HCT116 (cell line): ENCODE data around the gene TEKT3. TPM values are rescaled to one million over a fixed set of nuclear protein-coding genes. Genes with fewer than 3 reads are reported as not detected.

ENCODE experiments used
- ATAC-seq: fragments of 200-7000 bp; cut with Tn5 transposase; 2 replicates; pipeline ENCODE4 v1.9.1; 2020; ENCODE audit warnings: mild to moderate bottlenecking, moderate library complexity
- BruUV-seq: library from RNA; stranded (reverse); fragments of 400-500 nt; replicated peaks from 2 replicates; lab custom pipeline; 2021; lab: Mats Ljungman, UMichigan
- CTCF ChIA-PET: fragments of 300-600 bp; sonication (Branson Sonifier 250); formaldehyde crosslinking; loops from one replicate; lab custom pipeline; 2021; ENCODE audit warnings: antibody characterized with exemption; lab: Charles Lee
- POLR2A ChIA-PET: fragments of 300-600, 350-600 bp; sonication (Branson Sonifier 250); formaldehyde crosslinking; loops from one replicate; lab custom pipeline; 2021; ENCODE audit warnings: antibody characterized with exemption; lab: Charles Lee
- RAD21 ChIA-PET, 2 experiments: fragments of 300-600 bp; sonication (Branson Sonifier 250); formaldehyde crosslinking; loops; one replicate each; lab custom pipeline; 2023; ENCODE audit warnings: low total read pairs in 2 of 2; ENCODE audit not compliant: uncharacterized antibody in 2 of 2, unreplicated experiment in 2 of 2, low non-redundant PET in 1 of 2; lab: Charles Lee
- DNase-seq: peaks from one replicate; pipeline ENCODE4 v3.0.0-alpha.2; 2010; ENCODE audit warnings: low read depth, low spot score
- H2AFZ ChIP-seq: fragments of 200-600 bp; shearing (Covaris generic), sonication (generic); 2 replicates; pipeline ENCODE4 v1.6.1; 2017; ENCODE audit warnings: low read depth, mixed run types, mixed read lengths, antibody characterized with exemption, low read length; ENCODE audit not compliant: poor library complexity, severe bottlenecking
- H3K27ac ChIP-seq: 2 replicates; pipeline ENCODE4 v1.5.1; 2012; ENCODE audit warnings: low read depth, low read length
- H3K27me3 ChIP-seq: fragments of 200-600 bp; sonication (generic); 2 replicates; pipeline ENCODE4 v1.6.1; 2016; ENCODE audit warnings: mixed run types, low read length, mixed read lengths; ENCODE audit not compliant: insufficient read depth
- H3K36me3 ChIP-seq, 2 experiments: fragments of 200-500 bp in 1 of 2; fragments of 200-600 bp in 1 of 2; sonication (Bioruptor generic) in 1 of 2; sonication (generic) in 1 of 2; 2 replicates each; pipeline versions ENCODE4 v1.5.1 to v1.6.1; 2014 to 2016; ENCODE audit warnings: low read length in 2 of 2, inconsistent platforms in 1 of 2, mixed read lengths in 1 of 2, mixed run types in 1 of 2; ENCODE audit not compliant: insufficient read depth in 2 of 2, control insufficient read depth in 1 of 2
- H3K4me1 ChIP-seq, 2 experiments: fragments of 200-600 bp in 1 of 2; sonication (generic) in 1 of 2; 2 replicates each; pipeline versions ENCODE4 v1.5.1 to v1.6.1; 2012 to 2017; ENCODE audit warnings: low read length in 2 of 2, inconsistent platforms in 1 of 2, mild to moderate bottlenecking in 1 of 2, mixed read lengths in 1 of 2, mixed run types in 1 of 2, moderate library complexity in 1 of 2; ENCODE audit not compliant: insufficient read depth in 2 of 2, control insufficient read depth in 1 of 2
- H3K4me2 ChIP-seq: fragments of 200-600 bp; sonication (generic); 2 replicates; pipeline ENCODE4 v1.6.1; 2017; ENCODE audit warnings: mixed run types, low read length, mixed read lengths
- H3K4me3 ChIP-seq, 2 experiments: fragments of 200-600 bp in 1 of 2; sonication (generic) in 1 of 2; replicated peaks in 1 of 2; 2 replicates each; pipeline ENCODE4 v1.5.1; 2011 to 2016; ENCODE audit warnings: low read length in 2 of 2, control low read depth in 1 of 2, low read depth in 1 of 2, mild to moderate bottlenecking in 1 of 2, mixed read lengths in 1 of 2, mixed run types in 1 of 2
- H3K79me2 ChIP-seq: fragments of 200-600 bp; sonication (generic); 2 replicates; pipeline ENCODE4 v1.6.1; 2017; ENCODE audit warnings: mild to moderate bottlenecking, mixed run types, low read length, moderate library complexity, mixed read lengths; ENCODE audit not compliant: insufficient read depth
- H3K9ac ChIP-seq: fragments of 200-600 bp; sonication (generic); 2 replicates; pipeline ENCODE4 v1.6.1; 2016; ENCODE audit warnings: low read length, mixed read lengths
- H3K9me2 ChIP-seq: fragments of 200-600 bp; sonication (generic), shearing (Covaris generic); 2 replicates; pipeline ENCODE4 v1.6.1; 2017; ENCODE audit warnings: mixed run types, mild to moderate bottlenecking, moderate library complexity; ENCODE audit not compliant: insufficient read depth
- H3K9me3 ChIP-seq, 2 experiments: fragments of 200-500 bp in 1 of 2; fragments of 200-600 bp in 1 of 2; sonication (Bioruptor generic) in 1 of 2; sonication (generic) in 1 of 2; 2 replicates each; pipeline ENCODE4 v1.6.1; 2014 to 2017; ENCODE audit warnings: low read length in 2 of 2, mixed read lengths in 2 of 2, inconsistent platforms in 1 of 2, low read depth in 1 of 2, mild to moderate bottlenecking in 1 of 2, mixed run types in 1 of 2, moderate library complexity in 1 of 2; ENCODE audit not compliant: control insufficient read depth in 1 of 2, insufficient read depth in 1 of 2
- H4K20me1 ChIP-seq: fragments of 200-600 bp; sonication (generic), shearing (Covaris generic); 2 replicates; pipeline ENCODE4 v1.6.1; 2017; ENCODE audit warnings: mixed run types, mild to moderate bottlenecking, moderate library complexity; ENCODE audit not compliant: insufficient read depth
- CBX3 ChIP-seq: IDR thresholded peaks from 2 replicates; pipeline ENCODE4 v1.6.1; 2012; ENCODE audit warnings: low read depth
- CEBPB ChIP-seq: IDR thresholded peaks from 2 replicates; pipeline ENCODE4 v1.6.1; 2012; ENCODE audit warnings: low read depth
- EGR1 ChIP-seq: IDR thresholded peaks from 2 replicates; pipeline ENCODE4 v1.6.1; 2012; ENCODE audit warnings: low read depth
- ELF1 ChIP-seq: IDR thresholded peaks from 2 replicates; pipeline ENCODE4 v1.6.1; 2012; ENCODE audit warnings: low read depth, borderline replicate concordance
- EZH2phosphoT487 ChIP-seq: fragments of 200-600 bp; IDR thresholded peaks from 2 replicates; pipeline ENCODE4 v1.6.1; 2018; ENCODE audit warnings: antibody characterized with exemption, borderline replicate concordance
- FOSL1 ChIP-seq: IDR thresholded peaks from 2 replicates; pipeline ENCODE4 v1.6.1; 2012; ENCODE audit warnings: low read depth
- JUND ChIP-seq: IDR thresholded peaks from 2 replicates; pipeline ENCODE4 v1.6.1; 2012
- POLR2A ChIP-seq: IDR thresholded peaks from 2 replicates; pipeline ENCODE4 v1.7.0; 2011; ENCODE audit warnings: borderline replicate concordance; ENCODE audit not compliant: insufficient read depth, insufficient read length; ENCODE audit errors: extremely low read depth
- POLR2AphosphoS5 ChIP-seq: IDR thresholded peaks from 2 replicates; pipeline ENCODE4 v1.6.1; 2011; ENCODE audit warnings: mild to moderate bottlenecking, low read depth, low read length, moderate library complexity
- SIN3A ChIP-seq: IDR thresholded peaks from 2 replicates; pipeline ENCODE4 v1.6.1; 2012; ENCODE audit warnings: low read depth
- SP1 ChIP-seq: IDR thresholded peaks from 2 replicates; pipeline ENCODE4 v1.6.1; 2012; ENCODE audit warnings: low read depth
- SRF ChIP-seq: IDR thresholded peaks from 2 replicates; pipeline ENCODE4 v1.6.1; 2012; ENCODE audit warnings: low read depth
- TCF7L2 ChIP-seq: IDR thresholded peaks from 2 replicates; pipeline ENCODE4 v1.7.0; 2011; ENCODE audit warnings: borderline replicate concordance, inconsistent platforms; ENCODE audit not compliant: insufficient read depth, insufficient read length; ENCODE audit errors: extremely low read depth
- YY1 ChIP-seq: IDR thresholded peaks from 2 replicates; pipeline ENCODE4 v1.6.1; 2011; ENCODE audit warnings: low read length, low read depth, moderate library complexity, mild to moderate bottlenecking; ENCODE audit not compliant: insufficient replicate concordance; ENCODE audit errors: extremely low read depth
- ZFX ChIP-seq: fragments of 450-650 bp; IDR thresholded peaks from 2 replicates; pipeline ENCODE4 v1.6.1; 2017
- ZNF274 ChIP-seq: fragments of 200-500 bp; sonication (Bioruptor generic); IDR thresholded peaks from 2 replicates; pipeline ENCODE4 v1.6.1; 2014; ENCODE audit warnings: mild to moderate bottlenecking, low read depth, low read length, inconsistent platforms
- intact Hi-C: fragments of 100-400 bp; cut with micrococcal nuclease; formaldehyde crosslinking; loops from 2 replicates; pipeline ENCODE4 v1.10.0; 2022
- total RNA-seq: library from RNA; stranded (reverse); gene quantifications from one replicate; pipeline ENCODE4 v1.2.1, GENCODE V29; 2021; ENCODE audit not compliant: unreplicated experiment
- TF ChIP-seq, protein P1 (sequence below): IDR thresholded peaks from 2 replicates; pipeline ENCODE4 v1.6.1; 2012
- TF ChIP-seq, protein P2 (sequence below): IDR thresholded peaks from 2 replicates; pipeline ENCODE4 v1.6.1; 2012
- TF ChIP-seq, protein P3 (sequence below), 3 experiments: fragments of 200-600 bp in 1 of 3; sonication (generic) in 1 of 3; IDR thresholded peaks in 2 of 3; conservative IDR thresholded peaks in 1 of 3; 2 replicates each; pipeline ENCODE4 v1.5.1; 2012 to 2017; ENCODE audit warnings: low read depth in 2 of 3, low read length in 2 of 3, antibody characterized with exemption in 1 of 3, borderline replicate concordance in 1 of 3, control low read depth in 1 of 3, mild to moderate bottlenecking in 1 of 3, mixed read lengths in 1 of 3, mixed run types in 1 of 3, moderate library complexity in 1 of 3; ENCODE audit not compliant: insufficient read depth in 1 of 3
- TF ChIP-seq, protein P4 (sequence below): IDR thresholded peaks from 2 replicates; pipeline ENCODE4 v1.6.1; 2011; ENCODE audit warnings: mild to moderate bottlenecking, low read length, moderate library complexity; ENCODE audit not compliant: insufficient replicate concordance; ENCODE audit errors: extremely low read depth

The TEKT3 gene
- total RNA-seq, 1 experiment from 2014 or later = 0.64 TPM

DNA sequence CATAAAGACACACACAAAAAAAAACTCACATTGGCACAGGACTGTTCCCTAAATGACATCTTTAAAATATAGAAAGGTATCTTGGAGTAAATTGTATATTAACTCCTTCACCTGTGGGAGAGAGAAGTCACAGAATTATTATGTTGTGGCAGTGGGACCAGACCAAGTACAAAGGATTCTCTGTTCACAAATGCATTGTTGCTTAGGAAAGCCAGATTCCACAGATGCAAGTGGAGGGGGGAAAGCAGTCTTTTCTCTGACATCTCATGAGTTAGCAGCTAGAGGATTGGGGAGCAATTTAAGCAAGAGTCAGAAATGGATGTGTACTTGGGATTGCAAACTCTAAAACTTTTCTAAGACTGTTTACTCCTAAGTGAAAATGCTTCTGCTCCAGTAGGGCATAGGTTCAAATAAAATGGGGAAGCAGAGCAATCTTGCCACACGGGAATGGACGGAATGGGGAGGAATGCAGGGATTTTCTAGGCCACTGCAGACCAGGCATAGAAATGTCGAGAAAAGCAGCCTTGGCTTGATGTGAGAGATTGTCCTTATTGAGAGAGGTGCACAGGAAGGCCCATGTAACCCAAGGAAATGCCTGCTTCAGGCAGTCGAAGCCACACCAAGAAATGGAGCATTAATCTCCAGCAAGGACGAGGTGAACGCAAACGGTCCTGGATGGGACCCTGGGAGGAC is 72.2 kb downstream of the TEKT3 start:
- ChIA-PET POLR2A (no interaction called here), RAD21 (no interaction called here), CTCF (no interaction called here)
- no TSS peak for BruUV-seq
- Histone ChIP-seq H4K20me1 (no peaks in the 10 kb centered on the region), H3K4me1 (peaks cover 3 to 13% of the 10 kb centered on the region in 2 experiments; a peak in 3 of 4 replicates), H3K27me3 (no peaks in the 10 kb centered on the region), H3K9me3 (no peaks in the 10 kb centered on the region), H2AFZ (no peak overlapping the region), H3K79me2 (no peaks in the 10 kb centered on the region), H3K4me3 (no peak overlapping the region), H3K36me3 (no peaks in the 10 kb centered on the region), H3K4me2 (no peak overlapping the region), H3K27ac (no peak overlapping the region), H3K9me2 (no peaks in the 10 kb centered on the region), H3K9ac (no peak overlapping the region)
- no peak for TF ChIP-seq ZNF274
- no peak for TF ChIP-seq JUND
- TF ChIP-seq CEBPB = no peak
- TF ChIP-seq ZFX = no peak
- TF ChIP-seq CBX3 = no peak
- no peak for TF ChIP-seq EGR1
- TF ChIP-seq SIN3A = no peak
- no peak for TF ChIP-seq TCF7L2
- TF ChIP-seq FOSL1 = no peak
- TF ChIP-seq, protein P1, sequence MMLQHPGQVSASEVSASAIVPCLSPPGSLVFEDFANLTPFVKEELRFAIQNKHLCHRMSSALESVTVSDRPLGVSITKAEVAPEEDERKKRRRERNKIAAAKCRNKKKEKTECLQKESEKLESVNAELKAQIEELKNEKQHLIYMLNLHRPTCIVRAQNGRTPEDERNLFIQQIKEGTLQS = no peak
- no peak for TF ChIP-seq SRF
- TF ChIP-seq SP1 = no peak
- TF ChIP-seq POLR2A = no peak
- TF ChIP-seq, protein P2, sequence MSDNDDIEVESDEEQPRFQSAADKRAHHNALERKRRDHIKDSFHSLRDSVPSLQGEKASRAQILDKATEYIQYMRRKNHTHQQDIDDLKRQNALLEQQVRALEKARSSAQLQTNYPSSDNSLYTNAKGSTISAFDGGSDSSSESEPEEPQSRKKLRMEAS = no peak
- TF ChIP-seq YY1 = no peak
- TF ChIP-seq EZH2phosphoT487 = no peak
- TF ChIP-seq, protein P3, sequence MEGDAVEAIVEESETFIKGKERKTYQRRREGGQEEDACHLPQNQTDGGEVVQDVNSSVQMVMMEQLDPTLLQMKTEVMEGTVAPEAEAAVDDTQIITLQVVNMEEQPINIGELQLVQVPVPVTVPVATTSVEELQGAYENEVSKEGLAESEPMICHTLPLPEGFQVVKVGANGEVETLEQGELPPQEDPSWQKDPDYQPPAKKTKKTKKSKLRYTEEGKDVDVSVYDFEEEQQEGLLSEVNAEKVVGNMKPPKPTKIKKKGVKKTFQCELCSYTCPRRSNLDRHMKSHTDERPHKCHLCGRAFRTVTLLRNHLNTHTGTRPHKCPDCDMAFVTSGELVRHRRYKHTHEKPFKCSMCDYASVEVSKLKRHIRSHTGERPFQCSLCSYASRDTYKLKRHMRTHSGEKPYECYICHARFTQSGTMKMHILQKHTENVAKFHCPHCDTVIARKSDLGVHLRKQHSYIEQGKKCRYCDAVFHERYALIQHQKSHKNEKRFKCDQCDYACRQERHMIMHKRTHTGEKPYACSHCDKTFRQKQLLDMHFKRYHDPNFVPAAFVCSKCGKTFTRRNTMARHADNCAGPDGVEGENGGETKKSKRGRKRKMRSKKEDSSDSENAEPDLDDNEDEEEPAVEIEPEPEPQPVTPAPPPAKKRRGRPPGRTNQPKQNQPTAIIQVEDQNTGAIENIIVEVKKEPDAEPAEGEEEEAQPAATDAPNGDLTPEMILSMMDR (IDR thresholded peaks at IDR 0.05 in 2 of 3, conservative IDR thresholded peaks at IDR 0.05 in 1 of 3; ENCODE audit: borderline replicate concordance in 1 of 3, insufficient read depth in 1 of 3, low read depth in 2 of 3, low read length in 2 of 3) = no peak
- TF ChIP-seq POLR2AphosphoS5 = no peak
- TF ChIP-seq ELF1 = no peak
- TF ChIP-seq, protein P4, sequence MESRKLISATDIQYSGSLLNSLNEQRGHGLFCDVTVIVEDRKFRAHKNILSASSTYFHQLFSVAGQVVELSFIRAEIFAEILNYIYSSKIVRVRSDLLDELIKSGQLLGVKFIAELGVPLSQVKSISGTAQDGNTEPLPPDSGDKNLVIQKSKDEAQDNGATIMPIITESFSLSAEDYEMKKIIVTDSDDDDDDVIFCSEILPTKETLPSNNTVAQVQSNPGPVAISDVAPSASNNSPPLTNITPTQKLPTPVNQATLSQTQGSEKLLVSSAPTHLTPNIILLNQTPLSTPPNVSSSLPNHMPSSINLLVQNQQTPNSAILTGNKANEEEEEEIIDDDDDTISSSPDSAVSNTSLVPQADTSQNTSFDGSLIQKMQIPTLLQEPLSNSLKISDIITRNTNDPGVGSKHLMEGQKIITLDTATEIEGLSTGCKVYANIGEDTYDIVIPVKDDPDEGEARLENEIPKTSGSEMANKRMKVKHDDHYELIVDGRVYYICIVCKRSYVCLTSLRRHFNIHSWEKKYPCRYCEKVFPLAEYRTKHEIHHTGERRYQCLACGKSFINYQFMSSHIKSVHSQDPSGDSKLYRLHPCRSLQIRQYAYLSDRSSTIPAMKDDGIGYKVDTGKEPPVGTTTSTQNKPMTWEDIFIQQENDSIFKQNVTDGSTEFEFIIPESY = no peak
- DNase-seq (no peak), ATAC-seq (no peak)
- intact Hi-C loops = loop anchor here (10.0 kb wide), 1 partner anchor 556 kb away; no protein-coding TSS in a partner anchor
